ENCODE measurements around the gene TEDC1.
A peak's percentile ranks its signal among the peaks of the same experiment; 100 is the strongest.

TEDC1 gene

DNA sequence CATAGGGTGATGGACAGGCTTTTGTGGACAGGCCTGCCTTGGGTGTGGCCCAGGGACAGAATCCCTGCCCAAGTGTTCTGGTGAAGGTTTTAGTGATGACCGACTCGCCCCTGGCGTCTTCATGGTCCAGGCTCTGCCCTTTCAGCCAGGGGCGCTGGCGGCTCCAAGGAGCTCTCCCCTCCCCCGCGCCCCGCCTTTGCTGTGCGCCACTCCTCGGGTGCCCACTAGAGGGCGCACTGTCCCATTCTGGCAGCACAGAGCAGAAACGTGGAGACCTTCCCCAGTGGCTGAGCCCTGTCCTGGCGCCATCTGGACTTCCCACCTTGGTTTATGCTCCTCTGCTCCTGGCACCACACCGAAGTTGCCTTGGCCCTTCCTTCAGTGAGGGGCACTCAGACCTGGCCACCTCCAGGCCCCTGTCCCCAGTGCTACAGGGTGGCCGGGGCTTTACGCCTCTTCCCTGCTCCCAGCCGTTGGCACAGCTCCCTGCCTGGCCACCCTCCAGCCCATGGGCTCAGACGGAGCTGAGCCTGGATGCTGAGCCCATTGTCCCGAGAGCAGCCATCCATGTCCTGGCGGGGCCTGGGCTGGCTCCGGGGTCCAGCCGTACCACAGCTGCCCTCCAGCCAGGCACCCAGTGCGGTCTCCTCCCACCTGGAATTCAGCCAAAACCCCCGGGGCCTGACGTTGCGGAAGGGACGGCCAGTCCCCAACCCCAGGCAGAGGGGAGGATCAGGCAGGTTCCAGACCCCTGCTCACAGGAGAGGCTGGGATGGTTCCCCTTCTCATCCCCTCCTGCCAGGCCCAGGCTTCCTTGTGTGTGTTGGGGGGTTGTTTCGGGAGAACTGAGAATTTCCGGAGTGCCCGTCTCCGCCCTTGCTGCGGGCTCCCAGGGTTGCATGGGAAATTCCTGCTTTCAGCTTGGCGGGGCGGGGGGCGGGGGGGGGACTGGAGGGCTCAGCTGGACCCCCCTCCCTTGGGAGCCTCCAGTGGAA lies 9.9 kb upstream of the TEDC1 start (continued):
- TF ChIP-seq, protein P1, sequence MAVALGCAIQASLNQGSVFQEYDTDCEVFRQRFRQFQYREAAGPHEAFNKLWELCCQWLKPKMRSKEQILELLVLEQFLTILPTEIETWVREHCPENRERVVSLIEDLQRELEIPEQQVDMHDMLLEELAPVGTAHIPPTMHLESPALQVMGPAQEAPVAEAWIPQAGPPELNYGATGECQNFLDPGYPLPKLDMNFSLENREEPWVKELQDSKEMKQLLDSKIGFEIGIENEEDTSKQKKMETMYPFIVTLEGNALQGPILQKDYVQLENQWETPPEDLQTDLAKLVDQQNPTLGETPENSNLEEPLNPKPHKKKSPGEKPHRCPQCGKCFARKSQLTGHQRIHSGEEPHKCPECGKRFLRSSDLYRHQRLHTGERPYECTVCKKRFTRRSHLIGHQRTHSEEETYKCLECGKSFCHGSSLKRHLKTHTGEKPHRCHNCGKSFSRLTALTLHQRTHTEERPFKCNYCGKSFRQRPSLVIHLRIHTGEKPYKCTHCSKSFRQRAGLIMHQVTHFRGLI (tag by site-specific recombination; IDR thresholded peaks at IDR 0.05): no peak
- TF ChIP-seq HOXA7 (CRISPR knock-in tag; IDR thresholded peaks at IDR 0.05; ENCODE audit: borderline replicate concordance): no peak
- no peak for TF ChIP-seq ZNF571 (tag by site-specific recombination; IDR thresholded peaks at IDR 0.05)
- TF ChIP-seq, protein P2, sequence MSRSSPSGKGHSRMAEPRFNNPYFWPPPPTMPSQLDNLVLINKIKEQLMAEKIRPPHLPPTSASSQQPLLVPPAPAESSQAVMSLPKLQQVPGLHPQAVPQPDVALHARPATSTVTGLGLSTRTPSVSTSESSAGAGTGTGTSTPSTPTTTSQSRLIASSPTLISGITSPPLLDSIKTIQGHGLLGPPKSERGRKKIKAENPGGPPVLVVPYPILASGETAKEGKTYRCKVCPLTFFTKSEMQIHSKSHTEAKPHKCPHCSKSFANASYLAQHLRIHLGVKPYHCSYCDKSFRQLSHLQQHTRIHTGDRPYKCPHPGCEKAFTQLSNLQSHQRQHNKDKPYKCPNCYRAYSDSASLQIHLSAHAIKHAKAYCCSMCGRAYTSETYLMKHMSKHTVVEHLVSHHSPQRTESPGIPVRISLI (tag by site-specific recombination; IDR thresholded peaks at IDR 0.05): no peak
- peak; percentile 68; the same call in 1 of the 2 replicates for TF ChIP-seq ZNF561 (tag by site-specific recombination; IDR thresholded peaks at IDR 0.05; ENCODE audit: borderline replicate concordance)
- TF ChIP-seq, protein P3, sequence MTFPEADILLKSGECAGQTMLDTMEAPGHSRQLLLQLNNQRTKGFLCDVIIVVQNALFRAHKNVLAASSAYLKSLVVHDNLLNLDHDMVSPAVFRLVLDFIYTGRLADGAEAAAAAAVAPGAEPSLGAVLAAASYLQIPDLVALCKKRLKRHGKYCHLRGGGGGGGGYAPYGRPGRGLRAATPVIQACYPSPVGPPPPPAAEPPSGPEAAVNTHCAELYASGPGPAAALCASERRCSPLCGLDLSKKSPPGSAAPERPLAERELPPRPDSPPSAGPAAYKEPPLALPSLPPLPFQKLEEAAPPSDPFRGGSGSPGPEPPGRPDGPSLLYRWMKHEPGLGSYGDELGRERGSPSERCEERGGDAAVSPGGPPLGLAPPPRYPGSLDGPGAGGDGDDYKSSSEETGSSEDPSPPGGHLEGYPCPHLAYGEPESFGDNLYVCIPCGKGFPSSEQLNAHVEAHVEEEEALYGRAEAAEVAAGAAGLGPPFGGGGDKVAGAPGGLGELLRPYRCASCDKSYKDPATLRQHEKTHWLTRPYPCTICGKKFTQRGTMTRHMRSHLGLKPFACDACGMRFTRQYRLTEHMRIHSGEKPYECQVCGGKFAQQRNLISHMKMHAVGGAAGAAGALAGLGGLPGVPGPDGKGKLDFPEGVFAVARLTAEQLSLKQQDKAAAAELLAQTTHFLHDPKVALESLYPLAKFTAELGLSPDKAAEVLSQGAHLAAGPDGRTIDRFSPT (tag by site-specific recombination; IDR thresholded peaks at IDR 0.05): peak; percentile 98
- TF ChIP-seq RBAK (tag by site-specific recombination; IDR thresholded peaks at IDR 0.05): no peak
- TF ChIP-seq SETDB1 (IDR thresholded peaks at IDR 0.05; ENCODE audit: insufficient read length, low read length): no peak
- no peak; the same call in 1 of the 2 replicates for TF ChIP-seq OSR2 (tag by site-specific recombination; IDR thresholded peaks at IDR 0.05)
- no peak for TF ChIP-seq SP2 (tag by site-specific recombination; IDR thresholded peaks at IDR 0.05)
- TF ChIP-seq, protein P4, sequence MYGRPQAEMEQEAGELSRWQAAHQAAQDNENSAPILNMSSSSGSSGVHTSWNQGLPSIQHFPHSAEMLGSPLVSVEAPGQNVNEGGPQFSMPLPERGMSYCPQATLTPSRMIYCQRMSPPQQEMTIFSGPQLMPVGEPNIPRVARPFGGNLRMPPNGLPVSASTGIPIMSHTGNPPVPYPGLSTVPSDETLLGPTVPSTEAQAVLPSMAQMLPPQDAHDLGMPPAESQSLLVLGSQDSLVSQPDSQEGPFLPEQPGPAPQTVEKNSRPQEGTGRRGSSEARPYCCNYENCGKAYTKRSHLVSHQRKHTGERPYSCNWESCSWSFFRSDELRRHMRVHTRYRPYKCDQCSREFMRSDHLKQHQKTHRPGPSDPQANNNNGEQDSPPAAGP (tag by site-specific recombination; IDR thresholded peaks at IDR 0.05): peak; percentile 88
- peak; percentile 22; the same call in 1 of the 2 replicates for TF ChIP-seq ZNF10 (tag by site-specific recombination; IDR thresholded peaks at IDR 0.05)
- peak; percentile 52; the same call in 1 of the 2 replicates for TF ChIP-seq ZNF843 (tag by site-specific recombination; IDR thresholded peaks at IDR 0.05)
- TF ChIP-seq ZSCAN23 (tag by site-specific recombination; IDR thresholded peaks at IDR 0.05): no peak; the same call in 1 of the 2 replicates
- TF ChIP-seq ZNF146 (tag by site-specific recombination; IDR thresholded peaks at IDR 0.05): no peak
- no peak for TF ChIP-seq ZNF544 (tag by site-specific recombination; IDR thresholded peaks at IDR 0.05)
- TF ChIP-seq, protein P5, sequence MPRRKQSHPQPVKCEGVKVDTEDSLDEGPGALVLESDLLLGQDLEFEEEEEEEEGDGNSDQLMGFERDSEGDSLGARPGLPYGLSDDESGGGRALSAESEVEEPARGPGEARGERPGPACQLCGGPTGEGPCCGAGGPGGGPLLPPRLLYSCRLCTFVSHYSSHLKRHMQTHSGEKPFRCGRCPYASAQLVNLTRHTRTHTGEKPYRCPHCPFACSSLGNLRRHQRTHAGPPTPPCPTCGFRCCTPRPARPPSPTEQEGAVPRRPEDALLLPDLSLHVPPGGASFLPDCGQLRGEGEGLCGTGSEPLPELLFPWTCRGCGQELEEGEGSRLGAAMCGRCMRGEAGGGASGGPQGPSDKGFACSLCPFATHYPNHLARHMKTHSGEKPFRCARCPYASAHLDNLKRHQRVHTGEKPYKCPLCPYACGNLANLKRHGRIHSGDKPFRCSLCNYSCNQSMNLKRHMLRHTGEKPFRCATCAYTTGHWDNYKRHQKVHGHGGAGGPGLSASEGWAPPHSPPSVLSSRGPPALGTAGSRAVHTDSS (tag by site-specific recombination; IDR thresholded peaks at IDR 0.05): no peak
- no peak for TF ChIP-seq ZNF585B (tag by site-specific recombination; IDR thresholded peaks at IDR 0.05)
- TF ChIP-seq, protein P6, sequence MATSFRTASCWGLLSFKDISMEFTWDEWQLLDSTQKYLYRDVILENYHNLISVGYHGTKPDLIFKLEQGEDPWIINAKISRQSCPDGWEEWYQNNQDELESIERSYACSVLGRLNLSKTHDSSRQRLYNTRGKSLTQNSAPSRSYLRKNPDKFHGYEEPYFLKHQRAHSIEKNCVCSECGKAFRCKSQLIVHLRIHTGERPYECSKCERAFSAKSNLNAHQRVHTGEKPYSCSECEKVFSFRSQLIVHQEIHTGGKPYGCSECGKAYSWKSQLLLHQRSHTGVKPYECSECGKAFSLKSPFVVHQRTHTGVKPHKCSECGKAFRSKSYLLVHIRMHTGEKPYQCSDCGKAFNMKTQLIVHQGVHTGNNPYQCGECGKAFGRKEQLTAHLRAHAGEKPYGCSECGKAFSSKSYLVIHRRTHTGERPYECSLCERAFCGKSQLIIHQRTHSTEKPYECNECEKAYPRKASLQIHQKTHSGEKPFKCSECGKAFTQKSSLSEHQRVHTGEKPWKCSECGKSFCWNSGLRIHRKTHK (tag by site-specific recombination; IDR thresholded peaks at IDR 0.05): no peak
- TF ChIP-seq ZNF521 (tag by site-specific recombination; IDR thresholded peaks at IDR 0.05): no peak
- TF ChIP-seq ZNF433 (tag by site-specific recombination; IDR thresholded peaks at IDR 0.05; ENCODE audit: low read depth): no peak
- no peak for TF ChIP-seq ZNF366 (tag by site-specific recombination; conservative IDR thresholded peaks at IDR 0.05)
- TF ChIP-seq, protein P7, sequence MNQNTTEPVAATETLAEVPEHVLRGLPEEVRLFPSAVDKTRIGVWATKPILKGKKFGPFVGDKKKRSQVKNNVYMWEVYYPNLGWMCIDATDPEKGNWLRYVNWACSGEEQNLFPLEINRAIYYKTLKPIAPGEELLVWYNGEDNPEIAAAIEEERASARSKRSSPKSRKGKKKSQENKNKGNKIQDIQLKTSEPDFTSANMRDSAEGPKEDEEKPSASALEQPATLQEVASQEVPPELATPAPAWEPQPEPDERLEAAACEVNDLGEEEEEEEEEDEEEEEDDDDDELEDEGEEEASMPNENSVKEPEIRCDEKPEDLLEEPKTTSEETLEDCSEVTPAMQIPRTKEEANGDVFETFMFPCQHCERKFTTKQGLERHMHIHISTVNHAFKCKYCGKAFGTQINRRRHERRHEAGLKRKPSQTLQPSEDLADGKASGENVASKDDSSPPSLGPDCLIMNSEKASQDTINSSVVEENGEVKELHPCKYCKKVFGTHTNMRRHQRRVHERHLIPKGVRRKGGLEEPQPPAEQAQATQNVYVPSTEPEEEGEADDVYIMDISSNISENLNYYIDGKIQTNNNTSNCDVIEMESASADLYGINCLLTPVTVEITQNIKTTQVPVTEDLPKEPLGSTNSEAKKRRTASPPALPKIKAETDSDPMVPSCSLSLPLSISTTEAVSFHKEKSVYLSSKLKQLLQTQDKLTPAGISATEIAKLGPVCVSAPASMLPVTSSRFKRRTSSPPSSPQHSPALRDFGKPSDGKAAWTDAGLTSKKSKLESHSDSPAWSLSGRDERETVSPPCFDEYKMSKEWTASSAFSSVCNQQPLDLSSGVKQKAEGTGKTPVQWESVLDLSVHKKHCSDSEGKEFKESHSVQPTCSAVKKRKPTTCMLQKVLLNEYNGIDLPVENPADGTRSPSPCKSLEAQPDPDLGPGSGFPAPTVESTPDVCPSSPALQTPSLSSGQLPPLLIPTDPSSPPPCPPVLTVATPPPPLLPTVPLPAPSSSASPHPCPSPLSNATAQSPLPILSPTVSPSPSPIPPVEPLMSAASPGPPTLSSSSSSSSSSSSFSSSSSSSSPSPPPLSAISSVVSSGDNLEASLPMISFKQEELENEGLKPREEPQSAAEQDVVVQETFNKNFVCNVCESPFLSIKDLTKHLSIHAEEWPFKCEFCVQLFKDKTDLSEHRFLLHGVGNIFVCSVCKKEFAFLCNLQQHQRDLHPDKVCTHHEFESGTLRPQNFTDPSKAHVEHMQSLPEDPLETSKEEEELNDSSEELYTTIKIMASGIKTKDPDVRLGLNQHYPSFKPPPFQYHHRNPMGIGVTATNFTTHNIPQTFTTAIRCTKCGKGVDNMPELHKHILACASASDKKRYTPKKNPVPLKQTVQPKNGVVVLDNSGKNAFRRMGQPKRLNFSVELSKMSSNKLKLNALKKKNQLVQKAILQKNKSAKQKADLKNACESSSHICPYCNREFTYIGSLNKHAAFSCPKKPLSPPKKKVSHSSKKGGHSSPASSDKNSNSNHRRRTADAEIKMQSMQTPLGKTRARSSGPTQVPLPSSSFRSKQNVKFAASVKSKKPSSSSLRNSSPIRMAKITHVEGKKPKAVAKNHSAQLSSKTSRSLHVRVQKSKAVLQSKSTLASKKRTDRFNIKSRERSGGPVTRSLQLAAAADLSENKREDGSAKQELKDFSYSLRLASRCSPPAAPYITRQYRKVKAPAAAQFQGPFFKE (tag by site-specific recombination; IDR thresholded peaks at IDR 0.05; ENCODE audit: borderline replicate concordance): no peak
- peak; percentile 52 for TF ChIP-seq ZIC2 (tag by site-specific recombination; IDR thresholded peaks at IDR 0.05)
